NAMALWA (cell line): Measurements from ENCODE around the gene TYW3.
"Not testable (repeated sequence)": the region's sequence is repeated elsewhere in the genome, so short reads cannot be mapped to it uniquely, and the experiment has no call there.

Experiments
- DNase-seq: peaks from one replicate; pipeline ENCODE4 v3.0.0-alpha.2; 2015; ENCODE audit warnings: low spot score

The TYW3 gene

GRCh38 chr1:74731399-74732052, 1.4 kb upstream of the TYW3 start:
- DNase-seq, result peak; percentile 6

DNA sequence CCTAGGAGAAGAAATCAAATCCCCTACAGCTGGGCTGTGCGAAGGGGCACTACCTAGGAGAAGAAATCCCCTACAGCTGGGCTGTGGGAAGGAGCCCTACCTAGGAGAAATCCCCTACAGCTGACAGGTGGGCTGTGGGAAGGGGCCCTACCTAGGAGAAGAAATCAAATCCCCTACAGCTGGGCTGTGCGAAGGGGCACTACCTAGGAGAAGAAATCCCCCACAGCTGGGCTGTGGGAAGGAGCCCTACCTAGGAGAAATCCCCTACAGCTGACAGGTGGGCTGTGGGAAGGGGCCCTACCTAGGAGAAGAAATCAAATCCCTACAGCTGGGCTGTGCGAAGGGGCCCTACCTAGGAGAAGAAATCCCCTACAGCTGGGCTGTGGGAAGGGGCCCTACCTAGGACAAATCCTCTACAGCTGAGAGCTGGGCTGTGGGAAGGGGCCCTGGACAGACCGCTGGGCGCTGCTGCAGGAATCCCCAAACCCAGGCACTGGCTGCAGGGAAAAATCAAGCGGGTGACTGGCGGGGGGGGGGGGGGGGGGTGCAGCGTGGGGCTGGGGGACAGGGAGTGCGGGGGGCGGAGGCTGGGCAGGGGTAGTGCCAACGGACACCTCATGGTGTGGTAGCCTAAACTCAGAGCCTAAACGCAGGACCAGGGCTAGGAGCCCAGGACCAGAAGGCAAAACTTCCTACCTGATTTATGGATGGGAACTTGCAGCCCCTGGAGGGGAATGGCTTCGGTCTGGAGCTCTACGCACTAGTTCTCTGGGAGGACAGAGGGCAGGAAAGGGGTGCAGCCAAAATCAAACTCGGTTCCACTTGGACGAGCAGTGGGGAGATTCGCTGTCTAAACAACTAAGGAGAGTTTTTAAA, 643 bp upstream of the TYW3 start:
- peak; percentile 24 for DNase-seq

- DNase-seq, result peak; percentile 90
These were observed 892 bp downstream of the TYW3 start for GRCh38 chr1:74733604-74734484.

DNA sequence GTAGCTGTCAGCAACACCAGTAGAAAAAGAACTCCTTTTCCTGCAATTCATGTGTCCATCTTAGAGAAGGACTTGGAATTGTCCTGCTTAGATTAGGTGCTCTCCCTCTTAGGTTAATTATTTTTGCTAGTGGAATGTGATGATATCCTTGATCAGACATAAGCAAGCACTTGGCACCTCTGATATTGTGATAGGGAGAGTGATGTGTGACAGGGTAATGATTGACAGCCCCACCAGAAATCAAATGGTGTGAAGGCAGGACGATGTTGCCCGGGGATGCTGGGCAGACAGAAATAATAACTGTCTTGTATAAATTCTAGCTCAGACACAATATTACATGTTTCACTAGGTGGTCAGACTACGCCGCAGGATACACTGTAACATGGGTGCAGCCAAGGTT, 4.4 kb downstream of the TYW3 start:
- no peak for DNase-seq

- peak; percentile 9 for DNase-seq
These were observed 7.5 kb downstream of the TYW3 start for GRCh38 chr1:74740307-74740980.

GRCh38 chr1:74745247-74745646, 12.3 kb downstream of the TYW3 start:
- not testable (repeated sequence) for DNase-seq

DNA sequence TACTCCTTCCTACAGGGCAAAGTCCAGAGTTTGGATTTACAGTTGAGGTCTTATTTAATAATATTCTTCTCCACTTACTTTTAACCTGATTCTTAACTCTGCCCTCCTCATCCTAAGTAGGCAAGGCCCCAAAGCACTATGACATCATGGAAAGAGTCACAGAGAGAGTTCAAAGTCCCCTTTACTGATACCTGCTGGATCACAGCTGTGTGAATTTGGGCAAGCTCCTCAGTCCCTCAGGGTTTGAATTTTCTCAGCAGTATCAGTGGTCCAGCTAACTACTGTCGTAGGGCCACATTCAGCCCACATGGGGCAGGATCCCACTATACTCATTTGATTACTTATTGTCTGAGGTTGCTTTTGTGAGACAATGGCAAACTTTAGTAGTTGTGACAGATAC, 16.0 kb downstream of the TYW3 start:
- no peak for DNase-seq

GRCh38 chr1:74753104-74753503, 20.2 kb downstream of the TYW3 start:
- DNase-seq, result no peak

DNA sequence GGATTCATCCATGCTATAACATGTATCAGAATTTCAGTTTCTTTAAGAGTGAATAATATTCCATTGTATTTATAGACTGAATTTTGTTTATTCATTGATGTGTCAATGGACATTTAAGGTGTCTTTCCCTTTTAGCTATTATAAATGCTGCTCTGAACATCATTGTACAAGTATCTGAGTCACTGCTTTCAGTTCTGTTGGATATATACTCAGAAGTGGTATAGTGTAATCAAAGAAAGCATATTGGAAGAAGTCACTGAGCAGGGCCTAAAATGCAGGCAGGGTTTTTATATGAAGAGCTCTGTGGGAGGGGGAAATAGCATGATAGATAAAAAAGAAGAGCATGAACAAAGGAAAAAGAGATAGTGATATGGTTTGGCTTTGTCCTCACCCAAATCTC, 22.5 kb downstream of the TYW3 start:
- no peak for DNase-seq

- not testable (repeated sequence) for DNase-seq
These were observed 23.7 kb downstream of the TYW3 start for GRCh38 chr1:74756650-74757049.

DNA sequence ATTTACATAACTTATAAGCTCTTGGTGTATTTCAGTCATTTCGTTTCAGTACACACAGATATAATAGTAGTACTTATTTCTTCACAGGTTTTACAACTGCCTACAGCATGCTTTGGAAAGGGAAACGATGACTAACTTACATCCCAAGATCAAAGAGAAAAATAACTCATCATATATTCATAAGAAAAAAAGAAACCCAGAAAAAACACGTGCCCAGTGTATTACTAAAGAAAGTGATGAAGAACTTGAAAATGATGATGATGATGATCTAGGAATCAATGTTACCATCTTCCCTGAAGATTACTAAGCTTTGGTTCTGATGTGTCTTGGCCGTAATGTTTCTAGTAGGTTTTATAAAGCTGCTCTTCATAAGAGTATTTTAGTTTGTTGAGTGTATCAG, 30.9 kb downstream of the TYW3 start:
- no peak for DNase-seq

DNA sequence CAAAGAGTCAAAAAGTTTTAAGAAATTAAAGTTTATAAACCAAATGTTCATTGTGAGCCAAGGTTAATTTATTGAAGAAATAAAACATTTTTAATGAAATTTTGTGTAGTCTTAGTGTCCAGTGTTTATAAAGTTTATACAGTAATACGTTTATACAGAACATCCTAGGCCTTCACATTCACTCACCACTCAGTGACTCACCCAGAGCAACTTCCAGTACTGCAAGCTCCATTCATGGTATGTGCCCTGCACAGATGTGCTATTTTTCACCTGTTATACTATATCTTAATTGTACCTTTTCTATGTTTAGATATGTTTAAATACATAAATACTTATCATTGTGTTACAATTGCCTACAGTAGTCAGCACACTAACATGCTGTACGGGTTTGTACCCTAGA, 33.6 kb downstream of the TYW3 start:
- no peak for DNase-seq

DNA sequence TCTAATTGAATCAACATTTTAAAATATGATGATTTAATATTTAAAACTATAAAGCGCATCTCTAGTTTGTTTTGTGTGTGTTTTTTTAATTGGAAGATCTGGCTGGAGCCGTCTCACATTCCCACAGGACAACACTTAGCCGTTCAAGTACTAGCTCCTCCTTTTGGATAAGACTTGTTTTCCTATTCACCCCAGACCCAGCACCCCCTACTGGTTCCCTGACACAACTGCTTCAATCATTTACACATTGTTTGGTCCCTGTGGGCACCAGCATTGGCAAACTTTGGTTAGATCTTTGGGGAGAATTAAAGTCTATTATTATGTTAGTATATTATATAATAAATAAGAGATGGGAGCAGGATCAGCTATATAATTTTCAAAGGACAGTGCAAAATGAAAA, 34.5 kb downstream of the TYW3 start:
- DNase-seq, result peak; percentile 30

DNA sequence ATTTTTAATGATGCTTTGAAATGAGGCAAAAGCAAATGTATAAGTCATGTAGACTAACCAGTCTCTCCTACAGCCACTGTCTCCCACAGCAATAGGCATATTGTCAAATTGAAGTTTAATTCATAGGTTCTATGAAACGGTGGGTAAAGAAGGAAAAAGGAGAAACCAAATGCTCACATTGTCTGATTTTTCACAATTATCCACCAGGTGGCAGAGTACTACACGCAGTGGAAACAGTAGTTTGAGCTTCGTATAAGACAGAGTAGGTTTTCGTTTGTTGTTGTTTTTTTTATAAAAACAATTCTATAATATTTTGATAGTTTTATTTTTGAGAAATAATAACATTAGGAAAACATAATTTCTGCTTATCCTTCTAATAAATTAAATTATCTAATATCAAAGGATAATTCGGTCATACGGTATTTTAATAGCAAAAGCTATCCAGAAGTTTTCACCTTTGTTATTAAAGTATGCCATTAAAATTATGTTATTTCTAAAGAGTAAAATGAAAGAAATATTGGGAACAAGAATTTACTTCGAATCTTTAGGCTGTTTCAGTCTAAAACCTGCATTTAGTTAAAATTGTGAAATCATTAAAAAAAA, 39.1 kb downstream of the TYW3 start:
- peak; percentile 73 for DNase-seq

GRCh38 chr1:74772945-74773344, 40.0 kb downstream of the TYW3 start:
- DNase-seq, result no peak

- DNase-seq, result no peak
These were observed 40.6 kb downstream of the TYW3 start for GRCh38 chr1:74773582-74773981.

DNA sequence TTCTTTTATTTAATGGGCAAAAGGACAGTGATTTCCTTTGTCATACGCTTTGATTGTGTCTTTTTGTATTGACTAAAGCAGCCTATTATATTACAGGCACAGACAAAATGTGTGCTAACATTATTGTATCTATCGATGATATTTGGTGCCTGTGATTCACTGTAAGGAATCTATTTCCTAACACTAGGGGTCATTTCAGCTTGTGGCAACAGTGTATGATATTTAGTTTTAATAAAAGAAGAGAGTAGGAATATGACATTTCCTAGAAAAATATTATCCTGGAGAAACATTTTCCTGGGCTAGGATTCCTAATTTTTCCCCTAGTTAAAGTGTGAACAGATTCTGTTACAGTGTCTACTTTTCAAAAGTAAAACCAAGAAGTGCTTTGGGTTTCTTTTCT, 42.8 kb downstream of the TYW3 start:
- no peak for DNase-seq

GRCh38 chr1:74777525-74777924, 44.6 kb downstream of the TYW3 start:
- no peak for DNase-seq

DNA sequence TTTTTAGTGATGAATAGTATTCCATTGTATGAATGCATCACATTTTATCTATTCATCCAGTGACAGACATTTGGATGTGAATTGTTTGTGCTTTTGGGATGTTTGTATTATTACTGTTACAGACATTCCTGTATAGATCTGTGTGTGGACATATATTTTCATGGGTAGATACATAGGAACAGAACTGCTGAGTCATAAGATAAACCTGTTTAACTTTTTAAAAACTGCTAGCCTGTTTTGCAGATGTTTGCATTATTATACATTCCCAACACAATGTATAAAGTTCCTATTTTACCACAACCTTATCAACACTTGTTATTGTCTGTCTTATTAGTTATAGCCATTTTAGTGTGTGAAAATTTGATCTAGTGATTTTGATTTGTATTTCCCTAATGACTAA, 46.8 kb downstream of the TYW3 start:
- no peak for DNase-seq

- no peak for DNase-seq
These were observed 47.6 kb downstream of the TYW3 start for GRCh38 chr1:74780594-74780993.

- no peak for DNase-seq
These were observed 53.0 kb downstream of the TYW3 start for GRCh38 chr1:74785944-74786343.

- no peak for DNase-seq
These were observed 57.5 kb downstream of the TYW3 start for GRCh38 chr1:74790453-74790852.
